Spleen (tissue), 11 donors: ENCODE results near the gene CENPP. TPM values are rescaled to one million over a fixed set of nuclear protein-coding genes. Genes with fewer than 3 reads are reported as not detected.
"Not testable (repeated sequence)": the region's sequence is repeated elsewhere in the genome, so short reads cannot be mapped to it uniquely, and the experiment has no call there.

Experiments used
- DNase-seq: peaks from one replicate; pipeline ENCODE4 v3.0.0-alpha.2; 2020
- H3K27ac ChIP-seq, 8 donors: fragments of 200-600 bp; sonication (generic) in 7 of 8; 1 replicate in 4 of 8; 2 replicates in 4 of 8; pipeline versions ENCODE4 v1.5.0 to v1.8.0; 2016 to 2021; ENCODE audit warnings: inconsistent platforms in 4 of 8, mild to moderate bottlenecking in 4 of 8, moderate library complexity in 1 of 8
- H3K27me3 ChIP-seq, 7 donors: fragments of 200-600 bp; sonication (generic) in 6 of 7; replicated peaks in 1 of 7; 1 replicate in 4 of 7; 2 replicates in 3 of 7; pipeline versions ENCODE4 v1.5.0 to v1.8.0; 2016 to 2021; ENCODE audit warnings: inconsistent platforms in 3 of 7, mild to moderate bottlenecking in 1 of 7
- H3K36me3 ChIP-seq, 6 donors: fragments of 200-600 bp; sonication (generic) in 5 of 6; 1 replicate in 4 of 6; 2 replicates in 2 of 6; pipeline versions ENCODE4 v1.5.0 to v1.8.0; 2016 to 2021; ENCODE audit warnings: inconsistent platforms in 2 of 6
- H3K4me1 ChIP-seq, 6 donors: fragments of 200-600 bp; sonication (generic) in 5 of 6; 1 replicate in 3 of 6; 2 replicates in 3 of 6; pipeline versions ENCODE4 v1.5.0 to v1.8.0; 2016 to 2021; ENCODE audit warnings: inconsistent platforms in 3 of 6
- H3K4me3 ChIP-seq, 8 donors: fragments of 200-600 bp; sonication (generic) in 7 of 8; 1 replicate in 4 of 8; 2 replicates in 4 of 8; pipeline versions ENCODE4 v1.5.0 to v1.8.0; 2016 to 2021; ENCODE audit warnings: inconsistent platforms in 4 of 8, mild to moderate bottlenecking in 4 of 8, moderate library complexity in 2 of 8
- H3K9me3 ChIP-seq, 8 donors: fragments of 200-600 bp; sonication (generic) in 7 of 8; 1 replicate in 4 of 8; 2 replicates in 4 of 8; pipeline versions ENCODE4 v1.5.0 to v1.8.0; 2016 to 2021; ENCODE audit warnings: inconsistent platforms in 4 of 8
- POLR2A ChIP-seq, 3 donors: fragments of 450-650 bp; IDR thresholded peaks; one replicate each; pipeline ENCODE4 v1.5.1; 2017; ENCODE audit warnings: antibody characterized with exemption in 3 of 3, mild to moderate bottlenecking in 1 of 3
- POLR2AphosphoS5 ChIP-seq, 3 donors: sonication (generic); formaldehyde crosslinking; IDR thresholded peaks; one replicate each; pipeline ENCODE4 v1.5.1; 2017; ENCODE audit warnings: antibody characterized with exemption in 3 of 3
- WGBS, 5 donors: extraction: QIAGEN DNeasy Blood & Tissue Kit in 3 of 5; methylation state at CpG; one replicate each; pipeline versions ENCODE4 v1.1.5 to v1.1.7; 2013 to 2018; 5-methylcytosine and 5-hydroxymethylcytosine counted together
- intact Hi-C: fragments of 100-400 bp; cut with DNase I; formaldehyde crosslinking; loops from one replicate; pipeline ENCODE4 v1.15.0; 2023; ENCODE audit warnings: low total_unique reads
- polyA plus RNA-seq, 3 donors: library from polyadenylated mRNA; stranded (reverse); fragments of 200-250 nt; gene quantifications; one replicate each; pipeline ENCODE4 v1.2.1, GENCODE V29; 2013
- total RNA-seq, 7 donors: library from RNA; depleted of rRNA in 3 of 7; stranded (reverse); fragments of >200 nt in 3 of 7; fragmentation: NEBNext Ultra II Directional in 4 of 7; extraction: Animal tissue kit (Norgen Biotek cat#: 25700) in 4 of 7; gene quantifications; one replicate each; pipeline versions ENCODE4 v1.1.0 to v1.2.1, GENCODE V29; 2016 to 2021
- TF ChIP-seq, protein P1 (sequence below), 11 experiments: fragments of 200-600 bp in 7 of 11; fragments of 450-650 bp in 4 of 11; sonication (generic) in 4 of 11; IDR thresholded peaks in 8 of 11; conservative IDR thresholded peaks in 3 of 11; 1 replicate in 7 of 11; 2 replicates in 4 of 11; pipeline versions ENCODE4 v1.4.0 to v1.8.0; 2016 to 2021; ENCODE audit warnings: antibody characterized with exemption in 11 of 11, inconsistent platforms in 4 of 11, mild to moderate bottlenecking in 1 of 11
- donor health status: healthy with polysubstance abuse.
- donor health status: DM: no; HTN: no; CAD: no; lungs with moderate emphysema.
- donor health status: DM: no; HTN: no; CAD: no.
- donor health status: Bipolar disorder and iron deficiency.
- donor health status: healthy.
- donor health status: DM: no; HTN: no; CAD: no.
- donor health status: DM: yes; HTN: yes; CAD: no.

Gene CENPP
- total and polyA plus RNA-seq, 10 donors, result 1.7 to 15.8 (median 6.2) TPM

DNA sequence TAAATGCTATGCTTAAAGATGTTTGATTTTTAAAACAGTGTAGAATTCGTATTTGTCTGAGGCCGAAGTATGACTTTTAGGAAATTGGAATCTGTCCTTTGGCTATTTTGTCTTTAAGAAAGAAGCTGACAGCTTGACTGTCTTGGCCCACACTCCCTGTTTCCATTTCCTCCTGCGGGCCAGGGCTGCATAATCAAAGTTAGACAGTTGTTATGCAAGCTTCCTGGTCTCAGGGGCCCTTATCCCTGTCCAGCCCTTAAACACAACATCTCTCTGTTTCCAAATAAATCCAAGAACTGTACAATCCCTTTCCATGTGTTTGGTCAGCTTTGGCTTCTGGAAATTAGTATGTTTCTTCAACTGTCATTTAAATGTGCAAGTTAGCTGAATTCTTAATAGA lies 264.6 kb downstream of the CENPP start:
- Histone ChIP-seq H3K4me3 (no peak overlapping the region), H3K27me3 (no peaks in the 10 kb centered on the region), H3K36me3 (no peaks in the 10 kb centered on the region), H3K27ac (peak overlapping the region in 1 of 8 donors; percentile 4), H3K4me1 (peaks cover 0 to 18% (median 6%) of the 10 kb centered on the region in 6 donors), H3K9me3 (peaks cover 0 to 14% (median 12%) of the 10 kb centered on the region in 8 donors)
- no peak for DNase-seq
- 21 to 26% (median 24%) methylated on average over 3 of the region's 3 CpGs for WGBS, 5 donors
- TF ChIP-seq POLR2A (IDR thresholded peaks at IDR 0.05) (no peak), POLR2AphosphoS5 (IDR thresholded peaks at IDR 0.05) (no peak)
- TF ChIP-seq, protein P1, sequence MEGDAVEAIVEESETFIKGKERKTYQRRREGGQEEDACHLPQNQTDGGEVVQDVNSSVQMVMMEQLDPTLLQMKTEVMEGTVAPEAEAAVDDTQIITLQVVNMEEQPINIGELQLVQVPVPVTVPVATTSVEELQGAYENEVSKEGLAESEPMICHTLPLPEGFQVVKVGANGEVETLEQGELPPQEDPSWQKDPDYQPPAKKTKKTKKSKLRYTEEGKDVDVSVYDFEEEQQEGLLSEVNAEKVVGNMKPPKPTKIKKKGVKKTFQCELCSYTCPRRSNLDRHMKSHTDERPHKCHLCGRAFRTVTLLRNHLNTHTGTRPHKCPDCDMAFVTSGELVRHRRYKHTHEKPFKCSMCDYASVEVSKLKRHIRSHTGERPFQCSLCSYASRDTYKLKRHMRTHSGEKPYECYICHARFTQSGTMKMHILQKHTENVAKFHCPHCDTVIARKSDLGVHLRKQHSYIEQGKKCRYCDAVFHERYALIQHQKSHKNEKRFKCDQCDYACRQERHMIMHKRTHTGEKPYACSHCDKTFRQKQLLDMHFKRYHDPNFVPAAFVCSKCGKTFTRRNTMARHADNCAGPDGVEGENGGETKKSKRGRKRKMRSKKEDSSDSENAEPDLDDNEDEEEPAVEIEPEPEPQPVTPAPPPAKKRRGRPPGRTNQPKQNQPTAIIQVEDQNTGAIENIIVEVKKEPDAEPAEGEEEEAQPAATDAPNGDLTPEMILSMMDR (IDR thresholded peaks at IDR 0.05 in 8 of 11, conservative IDR thresholded peaks at IDR 0.05 in 3 of 11), result no peak
- intact Hi-C loops, result no loop called here

DNA sequence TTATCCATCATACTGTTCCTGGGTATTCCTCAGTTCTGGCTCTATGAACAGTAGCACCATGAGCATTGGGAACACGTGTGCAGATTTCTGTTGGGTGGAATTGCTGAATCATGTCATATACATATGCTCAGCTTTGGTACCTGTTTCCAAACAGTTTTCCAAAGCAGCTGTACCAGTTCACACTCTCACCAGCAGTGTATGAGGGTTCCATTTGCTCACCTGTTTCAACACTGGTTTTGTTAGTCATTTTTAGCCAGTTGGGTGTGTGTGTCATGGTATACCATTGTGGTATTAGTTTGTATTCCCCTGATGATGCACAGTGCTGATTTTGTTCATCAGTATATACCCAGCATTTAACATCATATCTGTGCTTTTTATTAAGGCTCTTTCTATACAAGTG lies 266.8 kb downstream of the CENPP start:
- H3K4me3 ChIP-seq, result no peak overlapping the region
- TF ChIP-seq POLR2A (IDR thresholded peaks at IDR 0.05), result no peak
- TF ChIP-seq, protein P1 (IDR thresholded peaks at IDR 0.05 in 8 of 11, conservative IDR thresholded peaks at IDR 0.05 in 3 of 11), result no peak
- intact Hi-C loops, result no loop called here
- no peaks in the 10 kb centered on the region for H3K27me3 ChIP-seq
- WGBS, 5 donors, result 87 to 96% (median 88%) methylated on average over 1 of the region's 1 CpG
- peaks cover 0 to 18% (median 6%) of the 10 kb centered on the region in 6 donors for H3K4me1 ChIP-seq
- no peaks in the 10 kb centered on the region for H3K36me3 ChIP-seq
- no peak for DNase-seq
- H3K9me3 ChIP-seq, result no peaks in the 10 kb centered on the region
- no peak overlapping the region for H3K27ac ChIP-seq

DNA sequence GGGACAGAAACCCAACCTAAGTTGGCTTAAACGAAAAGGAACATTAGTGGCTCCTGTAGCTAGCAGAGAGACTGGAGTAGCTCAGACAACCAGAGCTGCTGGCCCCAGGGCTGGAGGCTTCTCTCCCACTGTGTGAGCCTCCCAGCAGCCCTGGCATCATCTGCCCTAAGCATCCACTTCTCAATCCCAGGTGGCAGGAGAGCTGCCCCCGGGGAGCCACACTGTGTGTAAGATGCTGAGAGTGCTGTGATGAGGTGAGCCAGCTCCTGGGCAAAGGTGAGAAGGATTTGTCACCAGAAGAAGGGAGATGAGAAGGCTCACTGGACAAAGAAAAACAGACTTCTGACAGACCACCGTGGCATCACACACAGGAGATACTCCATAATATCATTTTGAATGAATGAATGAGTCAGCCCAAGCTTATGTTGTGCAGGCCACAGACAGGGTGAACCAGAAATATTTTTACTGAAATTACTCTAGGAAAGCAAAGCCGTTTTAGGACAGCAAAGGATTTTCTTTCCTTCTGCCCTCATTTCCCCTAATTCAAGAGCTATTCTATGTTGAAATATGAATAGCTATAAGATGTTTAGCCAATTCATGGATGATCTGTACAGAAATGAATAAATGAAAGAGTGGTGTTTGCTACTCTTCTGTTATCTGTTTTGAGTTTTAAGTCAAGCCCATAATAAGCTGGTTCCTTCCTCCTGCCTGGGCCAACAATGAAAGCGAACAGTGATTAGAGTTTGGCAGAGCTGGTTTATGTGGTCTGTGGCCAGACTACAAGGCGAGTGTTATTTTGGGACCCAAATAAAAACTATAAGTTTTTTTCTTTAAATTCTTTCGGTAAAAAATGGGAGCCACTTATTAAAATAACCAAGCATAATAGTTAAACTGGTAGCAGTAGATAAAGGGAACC lies 267.5 kb downstream of the CENPP start:
- no peak for DNase-seq
- intact Hi-C loops, result no loop called here

DNA sequence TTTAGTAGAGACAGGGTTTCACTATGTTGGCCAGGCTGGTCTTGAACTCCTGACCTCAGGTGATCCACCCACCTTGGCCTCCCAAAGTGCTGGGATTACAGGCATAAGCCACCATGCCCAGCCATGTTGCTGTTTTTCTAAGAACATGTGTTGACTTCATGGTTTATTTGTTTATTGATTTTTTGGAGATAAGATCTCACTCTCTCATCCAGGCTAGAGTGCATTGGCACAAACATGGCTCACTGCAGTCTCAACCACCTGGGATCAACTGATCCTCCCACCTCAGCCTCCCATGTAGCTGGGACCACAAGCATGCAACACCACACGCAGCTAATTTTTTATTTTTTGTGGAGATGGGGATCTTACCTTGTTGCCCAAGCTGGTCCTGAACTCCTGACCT lies 269.3 kb downstream of the CENPP start:
- H3K36me3 ChIP-seq, DNase-seq, H3K4me1 ChIP-seq, H3K27ac ChIP-seq, intact Hi-C loops, H3K27me3 ChIP-seq, H3K9me3 ChIP-seq, H3K4me3 ChIP-seq: not testable (repeated sequence)
- WGBS, 5 donors, result 91 to 100% (median 95%) methylated on average over 1 of the region's 1 CpG

More for the DNA sequence above, 267.5 kb downstream of the CENPP start:
- H3K36me3 ChIP-seq, result no peaks in the 10 kb centered on the region
- no peaks in the 10 kb centered on the region for H3K9me3 ChIP-seq
- H3K4me1 ChIP-seq, result peaks cover 0 to 18% (median 6%) of the 10 kb centered on the region in 6 donors
- H3K4me3 ChIP-seq, result no peak overlapping the region
- no peaks in the 10 kb centered on the region for H3K27me3 ChIP-seq
- no peak overlapping the region for H3K27ac ChIP-seq
- TF ChIP-seq POLR2AphosphoS5 (IDR thresholded peaks at IDR 0.05) (no peak), POLR2A (IDR thresholded peaks at IDR 0.05) (no peak)
- TF ChIP-seq, protein P1 (IDR thresholded peaks at IDR 0.05 in 8 of 11, conservative IDR thresholded peaks at IDR 0.05 in 3 of 11), result no peak
- WGBS, 5 donors, result 56 to 70% (median 66%) methylated on average over 7 of the region's 7 CpGs
